ENCODE measurements around the gene CYBA. TPM values are rescaled to one million over a fixed set of nuclear protein-coding genes. Genes with fewer than 3 reads are reported as not detected.

The CYBA gene
- total RNA-seq, 3 donors from 2014 or later: 138 to 194 (median 180) TPM

DNA sequence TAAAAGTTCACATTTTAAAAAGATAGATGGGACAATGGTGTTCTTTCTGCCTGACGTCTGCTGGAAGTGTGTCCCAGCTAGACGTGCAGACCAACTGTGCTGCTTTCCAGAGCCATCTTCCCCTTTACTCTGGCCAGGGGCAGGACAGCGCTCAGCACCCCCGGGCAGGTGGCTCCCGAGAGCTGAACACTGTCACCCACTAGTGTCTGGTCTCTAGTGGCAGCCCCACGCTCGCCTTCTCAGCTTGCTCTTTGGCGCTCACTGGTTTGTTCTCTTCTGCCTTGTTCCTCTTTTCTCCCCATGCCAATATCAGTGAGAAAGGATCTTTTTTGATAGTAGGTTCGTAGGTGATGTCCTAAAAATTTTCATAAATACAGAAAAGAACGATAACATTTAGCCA, 54.9 kb downstream of the CYBA start:
- Histone ChIP-seq H3K4me1 (no peaks in the 10 kb centered on the region), H3K27ac (no peak overlapping the region), H3K9me3 (no peaks in the 10 kb centered on the region), H3K36me3 (no peaks in the 10 kb centered on the region), H3K27me3 (no peaks in the 10 kb centered on the region), H3K4me3 (no peak overlapping the region)
- intact Hi-C loops (cut with DNase I; ENCODE audit: low total_unique reads): no loop called here
- no peak for DNase-seq (ENCODE audit: low spot score in 2 of 2)
- TF ChIP-seq, protein P1, sequence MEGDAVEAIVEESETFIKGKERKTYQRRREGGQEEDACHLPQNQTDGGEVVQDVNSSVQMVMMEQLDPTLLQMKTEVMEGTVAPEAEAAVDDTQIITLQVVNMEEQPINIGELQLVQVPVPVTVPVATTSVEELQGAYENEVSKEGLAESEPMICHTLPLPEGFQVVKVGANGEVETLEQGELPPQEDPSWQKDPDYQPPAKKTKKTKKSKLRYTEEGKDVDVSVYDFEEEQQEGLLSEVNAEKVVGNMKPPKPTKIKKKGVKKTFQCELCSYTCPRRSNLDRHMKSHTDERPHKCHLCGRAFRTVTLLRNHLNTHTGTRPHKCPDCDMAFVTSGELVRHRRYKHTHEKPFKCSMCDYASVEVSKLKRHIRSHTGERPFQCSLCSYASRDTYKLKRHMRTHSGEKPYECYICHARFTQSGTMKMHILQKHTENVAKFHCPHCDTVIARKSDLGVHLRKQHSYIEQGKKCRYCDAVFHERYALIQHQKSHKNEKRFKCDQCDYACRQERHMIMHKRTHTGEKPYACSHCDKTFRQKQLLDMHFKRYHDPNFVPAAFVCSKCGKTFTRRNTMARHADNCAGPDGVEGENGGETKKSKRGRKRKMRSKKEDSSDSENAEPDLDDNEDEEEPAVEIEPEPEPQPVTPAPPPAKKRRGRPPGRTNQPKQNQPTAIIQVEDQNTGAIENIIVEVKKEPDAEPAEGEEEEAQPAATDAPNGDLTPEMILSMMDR (IDR thresholded peaks at IDR 0.05): no peak
- TF ChIP-seq POLR2AphosphoS5 (IDR thresholded peaks at IDR 0.05) (no peak), POLR2A (IDR thresholded peaks at IDR 0.05) (no peak)

DNA sequence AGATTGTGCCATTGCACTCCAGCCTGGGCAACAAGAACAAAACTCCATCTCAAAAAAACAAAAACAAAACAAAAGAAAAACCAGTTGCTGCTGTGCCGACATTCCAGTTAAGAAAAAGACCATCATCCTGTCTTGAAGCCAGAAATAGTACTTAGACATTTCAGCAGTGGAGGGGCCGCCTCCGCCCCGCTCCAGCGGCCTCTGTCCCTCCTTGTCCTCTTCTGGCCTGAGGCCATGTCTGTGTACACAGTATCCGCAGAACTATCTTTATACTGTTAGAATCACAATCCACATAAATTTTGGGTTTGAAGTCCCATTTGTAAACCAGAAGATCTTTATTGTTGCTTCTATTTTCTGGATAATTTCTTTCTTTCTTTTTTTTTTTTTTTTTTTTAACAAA, 55.8 kb downstream of the CYBA start:
- H3K36me3 ChIP-seq: no peaks in the 10 kb centered on the region
- intact Hi-C loops (cut with DNase I; ENCODE audit: low total_unique reads): no loop called here

DNA sequence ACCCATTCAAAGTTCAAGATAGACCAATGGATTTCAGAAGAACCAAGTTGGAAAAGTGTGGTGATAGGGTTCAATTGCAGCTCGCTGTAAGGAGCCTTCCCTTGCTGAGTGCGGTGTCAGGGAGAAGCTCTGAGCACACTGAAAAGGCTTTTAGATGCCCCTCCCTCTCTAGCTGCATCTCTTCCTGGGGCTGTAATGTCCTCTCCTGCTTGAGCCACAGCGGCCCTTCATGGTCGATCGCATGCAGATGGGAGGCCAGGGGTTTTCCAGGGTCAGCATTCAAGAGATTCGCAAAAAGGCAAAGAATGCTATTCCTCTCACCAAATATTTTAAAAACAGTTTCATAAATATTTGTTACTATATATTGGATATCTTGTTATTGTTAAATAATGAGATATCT, 56.9 kb downstream of the CYBA start:
- no peak overlapping the region for H3K27ac ChIP-seq
- no peaks in the 10 kb centered on the region for H3K4me1 ChIP-seq
- H3K4me3 ChIP-seq: no peak overlapping the region
- DNase-seq (ENCODE audit: low spot score in 2 of 2): no peak
- intact Hi-C loops (cut with DNase I; ENCODE audit: low total_unique reads): no loop called here
- H3K9me3 ChIP-seq: no peaks in the 10 kb centered on the region
- H3K36me3 ChIP-seq: no peaks in the 10 kb centered on the region
- TF ChIP-seq POLR2AphosphoS5 (IDR thresholded peaks at IDR 0.05): no peak
- TF ChIP-seq, protein P1 (IDR thresholded peaks at IDR 0.05): no peak
- TF ChIP-seq POLR2A (IDR thresholded peaks at IDR 0.05): no peak
- H3K27me3 ChIP-seq: no peaks in the 10 kb centered on the region

More for the DNA sequence above, 55.8 kb downstream of the CYBA start:
- Histone ChIP-seq H3K9me3 (no peaks in the 10 kb centered on the region), H3K4me1 (no peaks in the 10 kb centered on the region), H3K4me3 (no peak overlapping the region), H3K27me3 (no peaks in the 10 kb centered on the region), H3K27ac (no peak overlapping the region)
- no peak for DNase-seq (ENCODE audit: low spot score in 2 of 2)
- TF ChIP-seq POLR2AphosphoS5 (IDR thresholded peaks at IDR 0.05) (no peak), POLR2A (IDR thresholded peaks at IDR 0.05) (no peak)
- TF ChIP-seq, protein P1 (IDR thresholded peaks at IDR 0.05): no peak

DNA sequence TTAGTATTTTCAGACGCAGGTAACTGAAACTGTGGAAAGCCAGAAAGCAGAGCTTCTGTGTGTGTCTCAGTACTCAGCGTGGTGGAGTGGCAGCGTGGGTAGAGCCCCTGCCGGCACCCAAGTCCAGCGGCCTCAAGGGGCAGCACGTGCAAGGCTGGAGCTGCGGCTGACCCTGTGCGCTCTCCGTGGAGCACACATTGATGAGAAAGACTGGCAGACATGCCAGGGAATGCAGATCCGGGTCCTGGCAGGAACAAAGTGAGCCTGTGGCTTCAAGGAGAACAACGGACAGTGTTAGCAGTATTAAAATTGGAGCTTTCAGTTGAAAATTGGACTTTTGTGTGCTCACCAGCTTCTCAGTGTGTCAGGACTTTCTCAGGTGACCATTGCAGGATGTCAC, 57.4 kb downstream of the CYBA start:
- DNase-seq (ENCODE audit: low spot score in 2 of 2): no peak
- no peak overlapping the region for H3K27ac ChIP-seq
- no peaks in the 10 kb centered on the region for H3K4me1 ChIP-seq
- H3K36me3 ChIP-seq: no peaks in the 10 kb centered on the region
- no peak overlapping the region for H3K4me3 ChIP-seq
- intact Hi-C loops (cut with DNase I; ENCODE audit: low total_unique reads): no loop called here
- no peaks in the 10 kb centered on the region for H3K27me3 ChIP-seq
- no peaks in the 10 kb centered on the region for H3K9me3 ChIP-seq
- no peak for TF ChIP-seq POLR2A (IDR thresholded peaks at IDR 0.05)
- TF ChIP-seq, protein P1 (IDR thresholded peaks at IDR 0.05): no peak
- no peak for TF ChIP-seq POLR2AphosphoS5 (IDR thresholded peaks at IDR 0.05)

Other genes starting within 250 kb of the CYBA start
- 1 to 10 TPM in 2 of 3 donors, under 1 TPM in 1; 0.32 to 2.9 (median 2.3) TPM for gene ZFPM1, start 197.8 kb downstream of the CYBA start, total RNA-seq
- 10 to 100 TPM; 12.5 to 14.9 (median 13.3) TPM for gene ZC3H18, start 80.7 kb downstream of the CYBA start, total RNA-seq
- not detected for gene IL17C, start 12.5 kb downstream of the CYBA start, total RNA-seq
- gene MVD, start 12.0 kb upstream of the CYBA start, total RNA-seq: 10 to 100 TPM; 17.4 to 21.3 (median 19.0) TPM
- under 1 TPM; 0.66 to 0.96 (median 0.73) TPM for gene SNAI3, start 35.5 kb upstream of the CYBA start, total RNA-seq
- gene RNF166, start 55.4 kb upstream of the CYBA start, total RNA-seq: 10 to 100 TPM; 19.2 to 22.0 (median 21.9) TPM
- gene CTU2, start 55.5 kb upstream of the CYBA start, total RNA-seq: 1 to 10 TPM; 7.3 to 8.2 (median 7.8) TPM
- 100 to 1,000 TPM in 2 of 3 donors, 10 to 100 TPM in 1; 90.7 to 181 (median 135) TPM for gene PIEZO1, start 134.2 kb upstream of the CYBA start, total RNA-seq
- 1 to 10 TPM; 1.3 to 3.3 (median 3.2) TPM for gene CDT1, start 152.7 kb upstream of the CYBA start, total RNA-seq
- 100 to 1,000 TPM in 2 of 3 donors, 10 to 100 TPM in 1; 93.8 to 152 (median 126) TPM for gene APRT, start 160.9 kb upstream of the CYBA start, total RNA-seq
- 10 to 100 TPM; 16.2 to 29.5 (median 17.9) TPM for gene GALNS, start 205.9 kb upstream of the CYBA start, total RNA-seq
- 10 to 100 TPM; 32.1 to 37.8 (median 34.4) TPM for gene TRAPPC2L, start 206.1 kb upstream of the CYBA start, total RNA-seq
- gene PABPN1L, start 215.6 kb upstream of the CYBA start, total RNA-seq: not detected

All from breast epithelium (tissue), 4 donors.